Stimulated activated CD4-positive, alpha-beta T cell treated with anti-CD3 and anti-CD28 coated beads, Interleukin-1b, Interleukin-23, amount 100 ng/mL, for 1 hour (primary cell): ENCODE measurements around the gene CDH22.

Experiments
- DNase-seq, 2 donors: peaks; one replicate each; pipeline ENCODE4 v3.0.0-alpha.2; 2020; ENCODE audit warnings: low read depth in 2 of 2

The CDH22 gene

GRCh38 chr20:46268662-46269061, 39.6 kb downstream of the CDH22 start:
- no peak for DNase-seq

- no peak for DNase-seq
Observed at GRCh38 chr20:46268131-46268614, 40.1 kb downstream of the CDH22 start.

GRCh38 chr20:46267108-46268105, 40.9 kb downstream of the CDH22 start:
- DNase-seq: no peak

- DNase-seq: no peak
Observed at GRCh38 chr20:46265539-46265938, 42.8 kb downstream of the CDH22 start.

GRCh38 chr20:46264391-46265266, 43.7 kb downstream of the CDH22 start:
- no peak for DNase-seq

GRCh38 chr20:46261456-46262253, 46.6 kb downstream of the CDH22 start:
- no peak for DNase-seq

- no peak for DNase-seq
Observed at GRCh38 chr20:46260936-46261454, 47.3 kb downstream of the CDH22 start.

- DNase-seq: no peak
Observed at GRCh38 chr20:46260480-46260879, 47.8 kb downstream of the CDH22 start.

- no peak for DNase-seq
Observed at GRCh38 chr20:46259260-46259859, 48.9 kb downstream of the CDH22 start.

- no peak for DNase-seq
Observed at GRCh38 chr20:46257887-46258286, 50.4 kb downstream of the CDH22 start.

- DNase-seq: no peak
Observed at GRCh38 chr20:46256293-46256692, 52.0 kb downstream of the CDH22 start.

GRCh38 chr20:46255440-46256104, 52.7 kb downstream of the CDH22 start:
- no peak for DNase-seq

- no peak for DNase-seq
Observed at GRCh38 chr20:46253391-46253790, 54.9 kb downstream of the CDH22 start.

- DNase-seq: no peak
Observed at GRCh38 chr20:46252352-46253091, 55.8 kb downstream of the CDH22 start.

GRCh38 chr20:46251211-46251673, 57.1 kb downstream of the CDH22 start:
- DNase-seq: no peak

- DNase-seq: no peak
Observed at GRCh38 chr20:46250772-46251171, 57.5 kb downstream of the CDH22 start.

- no peak for DNase-seq
Observed at GRCh38 chr20:46249671-46250070, 58.6 kb downstream of the CDH22 start.

- no peak for DNase-seq
Observed at GRCh38 chr20:46246559-46246958, 61.7 kb downstream of the CDH22 start.
